Lung (tissue), 12 donors: ENCODE data around the gene TMEM144. TPM values are rescaled to one million over a fixed set of nuclear protein-coding genes. Genes with fewer than 3 reads are reported as not detected.

Source experiments
- ATAC-seq: fragments of 200-7000 bp; cut with Tn5 transposase; one replicate; pipeline ENCODE4 v1.9.1; 2020; ENCODE audit warnings: moderate number of reproducible peaks; ENCODE audit not compliant: insufficient read depth, low FRiP score
- DNase-seq, 3 donors: peaks; one replicate each; pipeline ENCODE4 v3.0.0-alpha.2; 2013 to 2017
- H3K27ac ChIP-seq, 2 donors: one replicate each; pipeline ENCODE4 v1.5.1; 2013; ENCODE audit warnings: mild to moderate bottlenecking in 2 of 2, moderate library complexity in 2 of 2, control low read depth in 1 of 2, inconsistent platforms in 1 of 2, low read depth in 1 of 2, low read length in 1 of 2
- H3K27me3 ChIP-seq, 3 donors: one replicate each; pipeline ENCODE4 v1.5.1; 2013; ENCODE audit warnings: low read length in 2 of 3; ENCODE audit not compliant: control insufficient read depth in 3 of 3, insufficient read depth in 3 of 3
- H3K36me3 ChIP-seq, 4 donors: one replicate each; pipeline ENCODE4 v1.5.1; 2013; ENCODE audit warnings: low read length in 4 of 4, mild to moderate bottlenecking in 1 of 4, moderate library complexity in 1 of 4; ENCODE audit not compliant: control insufficient read depth in 4 of 4, insufficient read depth in 4 of 4
- H3K4me1 ChIP-seq, 5 donors: one replicate each; pipeline ENCODE4 v1.5.1; 2013; ENCODE audit warnings: low read length in 5 of 5, mild to moderate bottlenecking in 2 of 5, moderate library complexity in 1 of 5; ENCODE audit not compliant: control insufficient read depth in 5 of 5, insufficient read depth in 5 of 5
- H3K4me3 ChIP-seq: one replicate; pipeline ENCODE4 v1.5.1; 2013; ENCODE audit warnings: mild to moderate bottlenecking, control low read depth, moderate library complexity
- H3K9ac ChIP-seq, 2 donors: one replicate each; pipeline ENCODE4 v1.5.1; 2013; ENCODE audit warnings: low read length in 2 of 2, control low read depth in 1 of 2; ENCODE audit not compliant: insufficient read depth in 1 of 2
- H3K9me3 ChIP-seq, 4 donors: one replicate each; pipeline ENCODE4 v1.5.1; 2013; ENCODE audit warnings: low read length in 3 of 4, mild to moderate bottlenecking in 1 of 4, moderate library complexity in 1 of 4; ENCODE audit not compliant: control insufficient read depth in 4 of 4, insufficient read depth in 3 of 4
- WGBS, 2 donors: extraction: QIAGEN DNeasy Blood & Tissue Kit; methylation state at CpG; one replicate each; pipeline ENCODE4 v1.1.7; 2013; 5-methylcytosine and 5-hydroxymethylcytosine counted together
- polyA plus RNA-seq, 2 donors: library from polyadenylated mRNA; stranded (reverse); fragments of 200-250 nt; gene quantifications; one replicate each; pipeline ENCODE4 v1.2.1, GENCODE V29; 2013
- total RNA-seq, 2 donors: library from RNA; depleted of rRNA in 1 of 2; stranded (reverse); fragments of >200 nt in 1 of 2; gene quantifications; one replicate each; pipeline ENCODE4 v1.2.1, GENCODE V29; 2014 to 2021
- TF ChIP-seq, protein P1 (sequence below): IDR thresholded peaks from 2 replicates; pipeline ENCODE4 v1.5.1; 2012; ENCODE audit warnings: mild to moderate bottlenecking; ENCODE audit errors: control extremely low read depth, extremely low read depth
- donor health status: control.
- donor health status: control.
- donor health status: Bipolar disorder and iron deficiency.
- donor health status: healthy.
- donor health status: DM: yes; HTN: yes; CAD: no.

The TMEM144 gene
- total and polyA plus RNA-seq, 4 donors: 3.7 to 17.3 (median 11.6) TPM

- no peaks in the 10 kb centered on the region for H3K36me3 ChIP-seq
- DNase-seq (no peak), ATAC-seq (no peak)
- peak overlapping the region in 1 of 2 donors; percentile 84 for H3K27ac ChIP-seq
- no peaks in the 10 kb centered on the region for H3K27me3 ChIP-seq
- no peaks in the 10 kb centered on the region for H3K9me3 ChIP-seq
- 68 to 72% methylated on average over 10 of the region's 10 CpGs for WGBS, 2 donors
- no peak overlapping the region for H3K4me3 ChIP-seq
- H3K4me1 ChIP-seq: peaks cover 0 to 27% (median 0%) of the 10 kb centered on the region in 5 donors
- H3K9ac ChIP-seq: no peak overlapping the region
- TF ChIP-seq, protein P1, sequence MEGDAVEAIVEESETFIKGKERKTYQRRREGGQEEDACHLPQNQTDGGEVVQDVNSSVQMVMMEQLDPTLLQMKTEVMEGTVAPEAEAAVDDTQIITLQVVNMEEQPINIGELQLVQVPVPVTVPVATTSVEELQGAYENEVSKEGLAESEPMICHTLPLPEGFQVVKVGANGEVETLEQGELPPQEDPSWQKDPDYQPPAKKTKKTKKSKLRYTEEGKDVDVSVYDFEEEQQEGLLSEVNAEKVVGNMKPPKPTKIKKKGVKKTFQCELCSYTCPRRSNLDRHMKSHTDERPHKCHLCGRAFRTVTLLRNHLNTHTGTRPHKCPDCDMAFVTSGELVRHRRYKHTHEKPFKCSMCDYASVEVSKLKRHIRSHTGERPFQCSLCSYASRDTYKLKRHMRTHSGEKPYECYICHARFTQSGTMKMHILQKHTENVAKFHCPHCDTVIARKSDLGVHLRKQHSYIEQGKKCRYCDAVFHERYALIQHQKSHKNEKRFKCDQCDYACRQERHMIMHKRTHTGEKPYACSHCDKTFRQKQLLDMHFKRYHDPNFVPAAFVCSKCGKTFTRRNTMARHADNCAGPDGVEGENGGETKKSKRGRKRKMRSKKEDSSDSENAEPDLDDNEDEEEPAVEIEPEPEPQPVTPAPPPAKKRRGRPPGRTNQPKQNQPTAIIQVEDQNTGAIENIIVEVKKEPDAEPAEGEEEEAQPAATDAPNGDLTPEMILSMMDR: no peak
These were observed 46.1 kb upstream of the TMEM144 start for GRCh38 chr4:158163941-158164767.

- Histone ChIP-seq H3K27ac (peak overlapping the region in 1 of 2 donors; percentile 84), H3K9me3 (no peaks in the 10 kb centered on the region), H3K27me3 (no peaks in the 10 kb centered on the region), H3K4me3 (no peak overlapping the region), H3K4me1 (peaks cover 0 to 25% (median 0%) of the 10 kb centered on the region in 5 donors), H3K36me3 (no peaks in the 10 kb centered on the region), H3K9ac (no peak overlapping the region)
- DNase-seq: no peak
- 84 to 92% methylated on average over 3 of the region's 3 CpGs for WGBS, 2 donors
- no peak for ATAC-seq
- TF ChIP-seq, protein P1: no peak
These were observed 45.5 kb upstream of the TMEM144 start for GRCh38 chr4:158164768-158165213.

DNA sequence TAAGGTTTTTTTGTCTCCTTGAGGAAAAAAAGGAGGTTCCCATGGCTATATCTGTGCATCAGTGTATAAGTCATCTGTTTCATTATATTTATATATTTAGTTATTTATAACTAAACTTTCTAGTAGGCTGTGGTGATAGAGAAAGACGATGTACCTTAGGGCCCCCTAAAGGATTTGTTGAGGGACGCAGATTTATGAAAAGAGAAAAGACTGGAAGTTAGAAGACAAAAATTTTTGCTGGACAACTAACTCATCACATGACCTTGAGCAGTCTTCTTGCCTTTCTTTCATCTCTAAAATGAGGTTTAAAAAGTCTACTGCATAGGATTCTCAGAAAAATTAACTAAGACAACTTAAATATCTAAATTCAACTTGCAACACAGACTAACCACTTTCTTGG is 43.6 kb upstream of the TMEM144 start:
- WGBS, 2 donors: 62 to 85% methylated on average over 2 of the region's 2 CpGs
- H3K4me3 ChIP-seq: no peak overlapping the region
- no peaks in the 10 kb centered on the region for H3K36me3 ChIP-seq
- H3K4me1 ChIP-seq: peaks cover 0 to 16% (median 7%) of the 10 kb centered on the region in 5 donors
- TF ChIP-seq, protein P1: no peak
- H3K27ac ChIP-seq: peak overlapping the region in 1 of 2 donors; percentile 49
- no peaks in the 10 kb centered on the region for H3K9me3 ChIP-seq
- no peak for ATAC-seq
- no peak for DNase-seq
- H3K27me3 ChIP-seq: no peaks in the 10 kb centered on the region
- H3K9ac ChIP-seq: no peak overlapping the region
